ENCODE data around the gene HSF5.
A peak's percentile ranks its signal among the peaks of the same experiment; 100 is the strongest.

The HSF5 gene

DNA sequence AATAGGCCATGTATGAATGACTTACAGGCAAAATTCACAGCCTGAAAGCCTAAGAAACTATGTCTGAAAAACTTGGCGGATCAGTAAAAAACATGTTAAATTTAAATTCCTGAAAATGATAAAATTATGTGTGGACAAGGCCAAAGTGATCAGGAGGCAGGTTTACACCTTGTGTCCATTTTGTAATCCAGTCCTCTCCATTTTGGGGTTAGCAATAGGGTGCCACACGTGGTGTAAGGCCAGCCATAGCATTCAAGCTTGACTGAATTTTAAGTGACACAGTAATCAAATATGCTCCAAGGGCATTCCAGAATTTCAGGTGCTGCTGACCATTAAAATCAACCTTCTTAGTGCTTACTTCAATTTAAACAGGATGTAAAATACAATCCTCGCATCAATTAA, 73.6 kb downstream of the HSF5 start:
- DNase-seq (ENCODE audit: low read depth) = no peak
- H3K4me3 ChIP-seq (ENCODE audit: low read depth, low read length) = no peak overlapping the region
- TF ChIP-seq, protein P1, sequence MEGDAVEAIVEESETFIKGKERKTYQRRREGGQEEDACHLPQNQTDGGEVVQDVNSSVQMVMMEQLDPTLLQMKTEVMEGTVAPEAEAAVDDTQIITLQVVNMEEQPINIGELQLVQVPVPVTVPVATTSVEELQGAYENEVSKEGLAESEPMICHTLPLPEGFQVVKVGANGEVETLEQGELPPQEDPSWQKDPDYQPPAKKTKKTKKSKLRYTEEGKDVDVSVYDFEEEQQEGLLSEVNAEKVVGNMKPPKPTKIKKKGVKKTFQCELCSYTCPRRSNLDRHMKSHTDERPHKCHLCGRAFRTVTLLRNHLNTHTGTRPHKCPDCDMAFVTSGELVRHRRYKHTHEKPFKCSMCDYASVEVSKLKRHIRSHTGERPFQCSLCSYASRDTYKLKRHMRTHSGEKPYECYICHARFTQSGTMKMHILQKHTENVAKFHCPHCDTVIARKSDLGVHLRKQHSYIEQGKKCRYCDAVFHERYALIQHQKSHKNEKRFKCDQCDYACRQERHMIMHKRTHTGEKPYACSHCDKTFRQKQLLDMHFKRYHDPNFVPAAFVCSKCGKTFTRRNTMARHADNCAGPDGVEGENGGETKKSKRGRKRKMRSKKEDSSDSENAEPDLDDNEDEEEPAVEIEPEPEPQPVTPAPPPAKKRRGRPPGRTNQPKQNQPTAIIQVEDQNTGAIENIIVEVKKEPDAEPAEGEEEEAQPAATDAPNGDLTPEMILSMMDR (conservative IDR thresholded peaks at IDR 0.05; ENCODE audit: low read depth, low read length) = no peak

DNA sequence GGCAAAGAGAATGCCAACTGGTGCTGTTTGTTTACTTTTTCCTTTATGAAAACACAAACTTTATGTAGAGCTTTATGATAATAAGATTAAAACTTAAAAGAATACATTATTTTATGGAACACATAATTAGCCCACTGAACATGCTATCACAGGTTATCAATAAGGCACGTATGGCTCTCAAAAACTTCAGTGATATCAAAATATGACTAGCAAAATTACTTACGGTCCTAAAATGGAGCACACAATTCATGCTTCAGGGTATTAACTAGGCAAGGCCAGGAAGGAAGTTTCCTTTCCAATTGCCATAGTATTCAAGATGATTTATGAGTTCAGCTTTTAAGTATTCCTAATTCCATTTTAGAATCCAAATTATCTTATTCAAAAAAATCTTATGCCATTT, 74.5 kb downstream of the HSF5 start:
- no peak for DNase-seq (ENCODE audit: low read depth)
- TF ChIP-seq, protein P1 (conservative IDR thresholded peaks at IDR 0.05; ENCODE audit: low read depth, low read length) = no peak
- H3K4me3 ChIP-seq (ENCODE audit: low read depth, low read length) = no peak overlapping the region

DNA sequence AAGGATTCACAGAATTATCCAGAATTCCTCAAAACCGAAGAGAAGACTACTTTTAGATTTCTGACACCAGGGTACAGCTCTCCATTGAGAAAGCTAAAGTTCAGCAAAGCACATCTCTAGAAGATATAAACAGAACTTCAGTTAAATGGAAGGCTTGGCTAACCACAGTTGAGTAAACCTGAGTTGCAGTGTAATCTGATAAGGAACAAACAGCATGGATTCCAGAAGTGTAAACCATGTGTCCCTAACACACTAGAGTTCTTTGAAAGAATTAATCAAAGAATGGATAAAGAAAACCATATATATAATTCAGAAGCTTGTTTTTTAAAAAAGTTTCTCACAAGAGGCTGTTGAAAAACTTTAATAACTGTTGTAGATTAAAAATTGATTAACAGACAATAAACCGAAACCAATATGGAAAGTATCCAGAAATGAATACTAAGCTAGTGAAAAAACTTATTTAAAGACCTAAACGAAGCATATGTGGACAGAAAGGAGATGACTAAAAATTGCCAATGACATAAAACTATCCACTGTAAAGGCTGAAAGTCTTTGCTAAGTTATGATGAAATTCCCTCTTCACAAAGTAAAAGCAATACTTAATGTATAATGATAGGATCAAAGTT, 75.1 kb downstream of the HSF5 start:
- no peak overlapping the region for H3K4me3 ChIP-seq (ENCODE audit: low read depth, low read length)
- TF ChIP-seq, protein P1 (conservative IDR thresholded peaks at IDR 0.05; ENCODE audit: low read depth, low read length) = no peak
- peak; percentile 28 for DNase-seq (ENCODE audit: low read depth)

DNA sequence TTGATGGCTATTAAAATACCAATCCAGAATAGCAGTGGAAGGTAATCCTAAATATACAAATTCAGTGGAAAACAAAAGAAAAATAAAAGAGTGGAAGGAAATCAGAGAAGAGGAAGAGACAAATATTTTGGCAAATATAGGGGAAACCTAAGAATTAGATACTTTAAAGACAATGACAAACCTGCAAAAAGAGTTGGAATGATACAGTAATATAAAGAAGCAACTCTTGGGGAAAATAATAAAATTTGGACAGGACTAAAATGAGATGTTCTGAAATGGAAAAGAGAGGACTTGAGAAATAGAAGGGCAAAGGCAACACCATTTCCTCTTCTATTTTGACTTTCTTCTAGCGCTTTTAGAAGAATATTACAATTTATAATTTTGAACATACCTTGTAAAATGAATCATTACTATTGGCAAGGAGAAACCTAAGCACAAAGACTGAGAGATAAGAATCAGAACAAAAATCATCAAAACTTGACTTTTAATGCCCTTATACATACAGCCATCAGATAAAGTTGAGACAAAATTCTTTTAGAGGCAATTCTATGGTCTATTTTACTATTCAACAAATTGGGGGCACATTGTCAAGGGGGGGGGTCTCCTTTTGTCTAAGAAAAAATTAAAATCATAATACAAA, 76.0 kb downstream of the HSF5 start:
- no peak for DNase-seq (ENCODE audit: low read depth)
- TF ChIP-seq, protein P1 (conservative IDR thresholded peaks at IDR 0.05; ENCODE audit: low read depth, low read length) = no peak
- no peak overlapping the region for H3K4me3 ChIP-seq (ENCODE audit: low read depth, low read length)

DNA sequence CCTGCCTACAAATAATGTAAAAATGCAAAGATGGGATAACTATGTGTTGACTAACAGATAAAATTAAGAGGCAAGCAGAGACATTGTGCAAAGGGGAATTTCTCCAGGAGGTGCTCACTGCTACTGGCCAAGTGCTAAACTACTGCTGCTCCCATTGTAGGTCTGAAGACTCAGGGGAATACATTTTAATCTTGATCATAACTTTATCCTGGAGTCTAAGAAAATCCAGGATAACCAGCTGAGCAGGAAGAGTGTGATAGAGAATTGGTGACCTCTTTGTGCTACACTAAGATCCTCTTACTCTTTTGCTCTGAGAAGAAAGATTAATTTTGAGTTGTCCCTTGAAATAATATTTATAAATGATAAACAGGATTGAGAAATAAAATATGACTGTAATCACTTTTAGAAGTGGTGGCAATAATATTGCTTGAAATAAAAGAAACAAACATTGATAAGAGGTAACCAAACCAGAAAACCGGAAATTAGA, 76.8 kb downstream of the HSF5 start:
- DNase-seq (ENCODE audit: low read depth) = no peak
- TF ChIP-seq, protein P1 (conservative IDR thresholded peaks at IDR 0.05; ENCODE audit: low read depth, low read length) = no peak
- H3K4me3 ChIP-seq (ENCODE audit: low read depth, low read length) = no peak overlapping the region

DNA sequence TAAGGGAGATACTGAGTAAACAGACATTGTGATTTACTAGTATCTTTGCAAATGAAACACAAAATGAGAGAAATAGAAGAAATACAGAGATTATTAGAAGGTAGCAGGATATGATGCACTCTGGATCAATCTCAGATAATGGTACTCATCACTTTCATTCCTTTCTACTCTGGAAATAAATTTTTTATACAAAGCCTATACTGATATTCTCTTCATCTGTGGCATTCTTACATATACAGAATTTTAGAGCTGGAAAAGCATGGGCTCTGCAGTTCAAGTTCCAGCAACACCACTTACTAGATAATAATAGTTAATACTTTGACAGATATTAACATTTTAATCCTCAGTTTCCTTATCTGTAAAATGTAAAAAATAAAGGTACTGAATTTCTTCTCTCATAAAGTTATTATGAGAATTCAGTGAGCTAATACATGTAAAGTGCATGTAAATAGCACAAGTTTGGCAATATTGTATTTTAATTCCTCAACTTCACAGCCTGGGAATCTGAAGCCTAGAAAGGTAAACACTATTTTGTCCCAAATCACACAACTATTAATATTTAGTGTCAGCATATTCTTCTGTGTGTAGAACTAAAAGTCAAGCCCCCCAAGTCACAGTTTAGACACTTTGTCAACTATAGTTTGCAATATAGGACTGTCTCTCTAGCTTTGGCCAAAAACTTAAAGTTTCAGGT, 77.3 kb downstream of the HSF5 start:
- no peak for DNase-seq (ENCODE audit: low read depth)
- TF ChIP-seq, protein P1 (conservative IDR thresholded peaks at IDR 0.05; ENCODE audit: low read depth, low read length) = no peak

More for the DNA sequence above, 77.3 kb downstream of the HSF5 start:
- H3K4me3 ChIP-seq (ENCODE audit: low read depth, low read length) = no peak overlapping the region
